Fibroblast of upper back skin (primary cell): ENCODE measurements around the gene RNF183.
"Not testable (repeated sequence)": the region's sequence is repeated elsewhere in the genome, so short reads cannot be mapped to it uniquely, and the experiment has no call there.

Experiments
- DNase-seq: peaks from one replicate; pipeline ENCODE4 v3.0.0-alpha.2; 2013

Gene RNF183

DNA sequence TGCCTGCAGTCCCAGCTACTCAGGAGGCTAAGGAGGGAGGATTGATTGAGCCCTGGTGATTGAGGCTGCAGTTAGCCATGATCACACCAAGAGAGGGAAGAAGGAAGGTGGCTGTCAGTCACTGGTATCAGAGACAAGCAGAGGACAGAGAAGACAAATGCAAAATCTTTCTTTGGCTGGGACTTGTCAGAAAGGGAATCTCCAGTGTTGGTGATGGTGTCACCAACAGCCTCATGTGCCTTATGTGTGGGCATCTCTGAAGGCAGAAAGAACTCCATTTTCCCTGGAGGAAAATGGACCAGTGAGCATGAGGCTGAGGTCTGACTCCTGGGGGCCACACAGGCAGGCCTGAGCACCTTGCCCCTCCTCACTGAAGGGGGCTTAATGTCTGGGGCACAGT is 12.1 kb upstream of the RNF183 start:
- no peak for DNase-seq

DNA sequence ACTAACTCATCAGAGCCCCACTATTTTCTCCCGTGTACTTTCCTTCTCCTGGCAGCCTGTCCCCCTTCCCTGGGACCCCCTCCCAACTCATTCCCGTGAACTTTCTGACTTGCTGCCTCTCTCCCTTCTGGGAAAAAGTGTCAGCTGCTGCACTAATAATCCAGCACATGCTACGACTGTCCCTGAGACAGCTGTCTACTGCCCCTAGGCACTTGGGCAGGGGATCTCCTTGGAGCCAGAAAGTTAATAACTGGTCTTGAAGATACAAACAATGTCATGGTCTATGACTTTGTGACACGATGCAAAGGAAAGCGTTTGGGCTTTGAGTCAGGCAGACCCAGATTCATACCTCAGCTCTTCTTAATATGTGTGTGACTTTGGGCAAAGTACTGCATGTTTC is 10.1 kb upstream of the RNF183 start:
- no peak for DNase-seq

DNA sequence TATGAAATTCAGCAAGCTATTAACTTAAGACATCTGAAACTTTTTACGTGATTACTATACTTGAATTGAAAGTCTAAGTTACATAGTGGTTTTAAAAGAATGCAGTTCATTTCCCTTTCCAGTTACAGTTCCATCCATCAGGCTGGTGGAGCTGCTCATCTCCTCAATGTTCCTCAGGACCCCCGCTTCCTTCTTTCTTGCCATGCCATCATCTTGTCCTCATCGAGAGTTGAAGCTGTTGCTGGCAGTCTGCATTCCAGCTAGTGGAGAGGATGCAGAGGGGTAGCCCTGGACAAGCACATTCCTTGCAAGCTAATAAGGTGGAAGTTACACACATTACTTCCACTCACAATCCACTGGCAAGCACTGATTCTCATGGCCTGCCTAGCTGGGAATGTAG is 8.8 kb upstream of the RNF183 start:
- peak; percentile 56 for DNase-seq

DNA sequence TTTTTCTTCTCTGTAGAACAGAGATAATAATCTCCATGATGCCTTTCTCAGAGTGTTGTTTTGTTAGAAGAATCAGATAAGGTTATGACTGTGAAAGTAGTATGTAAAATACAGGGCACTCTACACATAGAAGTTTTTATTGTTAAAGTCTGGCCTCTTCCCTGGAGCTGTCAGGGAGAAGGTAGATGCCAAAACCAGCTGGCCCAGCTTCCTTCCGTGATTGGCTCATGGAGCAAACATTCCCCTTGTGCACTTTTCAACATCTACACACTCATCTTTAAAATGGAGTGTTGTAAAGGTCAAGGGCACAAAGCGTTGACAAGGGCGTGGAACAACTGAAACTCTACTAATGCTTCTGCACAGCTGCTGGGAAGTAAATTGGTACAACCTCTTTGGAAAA is 7.4 kb upstream of the RNF183 start:
- DNase-seq: peak; percentile 9

DNA sequence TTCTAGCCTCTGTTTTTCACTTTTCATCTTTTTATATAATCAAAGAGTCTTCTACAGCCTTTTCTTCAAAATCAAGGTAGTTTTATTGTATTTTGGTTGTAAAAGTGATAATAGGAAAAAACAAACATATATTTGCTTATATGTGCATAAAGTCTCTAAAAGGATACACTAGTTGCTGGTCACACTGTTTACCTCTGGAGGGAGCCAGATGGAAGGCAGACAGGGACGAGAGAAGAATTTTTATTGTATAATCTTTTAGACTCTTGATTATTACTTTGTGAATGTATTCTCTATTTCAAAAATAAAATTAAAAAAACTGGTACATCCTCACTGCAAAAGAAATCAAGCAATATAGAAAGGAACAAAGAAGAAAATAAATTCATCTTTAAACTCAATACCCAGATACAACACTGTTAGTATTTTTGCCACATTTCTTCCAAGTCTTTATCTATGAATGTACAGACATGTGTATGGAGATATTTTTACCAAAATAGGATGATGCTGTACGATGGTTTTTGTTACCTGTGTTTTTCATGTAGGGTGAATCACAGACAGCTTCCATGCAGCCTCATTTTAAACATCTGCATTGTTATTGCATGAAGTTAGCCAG is 6.1 kb upstream of the RNF183 start:
- DNase-seq: peak; percentile 48

DNA sequence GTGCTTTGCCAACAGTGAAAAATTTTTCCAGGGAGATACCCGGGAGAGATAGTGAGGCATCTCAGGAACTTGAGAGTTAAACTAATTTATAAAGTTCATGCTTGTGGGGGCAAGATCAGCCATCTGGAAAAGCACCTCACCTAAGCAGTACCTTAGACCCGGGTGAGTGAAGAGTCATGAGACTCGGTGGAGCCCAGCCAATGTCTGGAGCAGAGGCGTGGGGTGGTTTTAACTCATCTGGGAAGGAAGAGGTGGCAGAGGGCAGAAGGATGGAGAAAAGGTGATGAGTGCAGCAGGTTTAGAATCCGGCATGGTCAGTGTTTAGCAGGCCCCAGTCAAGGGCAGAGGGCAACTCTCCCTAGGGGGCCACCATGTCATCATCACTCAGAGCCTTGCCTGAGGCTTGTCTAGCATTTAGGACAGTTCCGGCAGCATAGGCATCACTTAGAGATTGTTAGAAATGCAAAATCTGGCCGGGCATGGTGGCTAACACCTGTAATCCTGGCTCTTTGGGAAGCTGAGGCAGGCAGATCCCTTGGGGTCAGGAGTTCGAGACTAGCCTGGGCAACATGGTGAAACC is 4.3 kb upstream of the RNF183 start:
- no peak for DNase-seq

DNA sequence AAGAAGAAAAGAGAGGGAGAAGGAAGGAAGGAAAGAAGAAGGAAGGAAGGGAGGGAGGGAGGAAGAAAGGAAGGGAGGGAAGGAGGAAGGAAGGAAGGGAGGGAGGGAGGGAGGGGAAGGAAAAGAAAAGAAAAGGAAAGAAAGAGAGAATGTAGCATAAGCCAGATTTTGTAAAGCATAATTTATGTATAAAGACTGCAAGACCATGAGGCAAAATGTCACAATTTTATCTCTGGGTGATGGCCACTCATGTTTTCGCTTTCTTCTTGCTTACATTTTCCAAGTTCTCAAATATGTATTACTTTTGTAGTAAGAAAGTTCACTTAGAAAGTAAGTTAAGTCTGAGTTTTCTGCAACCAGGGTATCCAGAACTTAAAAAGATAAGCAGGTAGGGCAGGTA is 3.4 kb upstream of the RNF183 start:
- no peak for DNase-seq

DNA sequence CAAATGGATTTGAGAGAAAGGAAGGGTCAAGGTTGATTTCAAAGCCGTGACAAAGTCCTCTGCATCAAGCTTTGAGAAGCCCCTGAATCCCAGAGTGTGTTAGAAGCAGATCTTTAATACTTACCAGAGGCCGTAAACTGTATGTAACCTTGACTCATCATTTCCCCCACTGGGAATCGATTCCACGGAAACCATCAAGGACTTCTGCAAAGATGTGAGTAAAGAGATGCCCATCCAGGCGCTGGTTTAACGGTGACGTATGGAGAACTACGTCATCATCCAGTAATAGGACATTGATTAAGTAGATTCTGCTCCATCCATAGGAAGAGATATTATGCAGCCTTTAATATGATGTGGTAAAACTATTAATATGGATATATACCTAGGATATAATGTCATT is 1.6 kb downstream of the RNF183 start:
- DNase-seq: no peak

DNA sequence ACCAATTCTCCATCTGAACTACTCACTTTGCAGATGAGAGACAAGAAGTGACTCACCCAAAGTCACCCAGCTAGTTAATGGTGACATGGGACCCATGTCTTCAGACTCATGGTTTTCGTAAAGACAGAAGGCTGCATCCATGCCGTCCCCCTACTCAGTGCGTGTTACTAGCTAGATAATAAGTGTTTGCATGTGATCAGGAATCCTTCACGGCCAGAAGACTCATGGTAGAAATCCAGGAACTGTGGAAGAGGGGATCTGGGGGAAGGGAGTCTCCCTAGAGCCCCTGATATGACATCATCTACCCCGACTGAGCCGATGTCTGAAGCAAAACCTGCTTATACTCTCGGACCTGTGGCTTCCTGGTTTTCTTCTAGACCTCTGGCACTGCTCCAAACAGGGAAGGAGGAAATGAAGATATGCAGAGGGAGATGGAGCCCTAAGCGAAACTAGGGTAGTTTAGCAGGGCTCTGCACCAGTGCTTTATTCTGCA is 3.3 kb downstream of the RNF183 start:
- peak; percentile 40 for DNase-seq

DNA sequence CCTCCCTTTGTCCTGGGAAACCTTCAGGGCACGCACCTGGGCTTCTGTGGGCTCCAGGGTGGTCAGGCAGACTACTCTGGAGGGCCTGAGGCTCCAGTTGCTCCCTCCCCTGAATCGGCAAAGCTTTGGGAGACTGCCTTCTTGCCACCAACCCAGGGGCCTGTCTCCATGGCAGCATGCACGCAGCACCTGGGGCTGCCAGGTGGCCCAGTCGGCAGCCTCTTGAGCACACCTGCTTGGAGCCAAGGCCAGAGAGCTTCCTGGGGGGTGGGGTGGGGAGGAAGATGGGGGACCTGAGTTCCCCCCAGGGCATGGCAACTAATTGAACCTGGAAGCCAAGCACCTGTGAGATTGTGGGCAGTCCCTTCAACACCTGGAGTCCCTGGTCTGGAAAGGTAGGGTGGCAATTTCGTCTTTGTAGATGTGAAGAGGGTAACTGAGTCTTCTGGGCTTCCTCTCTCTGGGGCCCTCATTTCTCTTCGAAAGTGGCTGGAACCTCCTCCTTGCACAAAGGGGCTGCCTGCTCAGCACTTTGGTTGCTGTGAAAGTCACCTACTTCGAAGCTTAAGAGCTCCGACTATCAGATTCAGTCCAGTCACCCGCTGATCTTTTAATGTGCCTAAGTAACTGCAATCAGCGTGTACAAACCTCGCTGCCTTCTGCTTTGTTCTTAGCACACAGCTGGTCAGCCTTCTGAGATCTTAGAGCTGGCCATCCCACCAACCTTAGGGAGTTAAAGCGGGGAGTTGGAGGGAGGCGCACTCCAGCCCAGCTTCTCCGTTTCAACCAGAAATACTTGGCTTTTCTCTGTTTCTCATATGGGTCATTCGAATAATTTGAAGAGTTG is 4.0 kb downstream of the RNF183 start:
- DNase-seq: no peak

DNA sequence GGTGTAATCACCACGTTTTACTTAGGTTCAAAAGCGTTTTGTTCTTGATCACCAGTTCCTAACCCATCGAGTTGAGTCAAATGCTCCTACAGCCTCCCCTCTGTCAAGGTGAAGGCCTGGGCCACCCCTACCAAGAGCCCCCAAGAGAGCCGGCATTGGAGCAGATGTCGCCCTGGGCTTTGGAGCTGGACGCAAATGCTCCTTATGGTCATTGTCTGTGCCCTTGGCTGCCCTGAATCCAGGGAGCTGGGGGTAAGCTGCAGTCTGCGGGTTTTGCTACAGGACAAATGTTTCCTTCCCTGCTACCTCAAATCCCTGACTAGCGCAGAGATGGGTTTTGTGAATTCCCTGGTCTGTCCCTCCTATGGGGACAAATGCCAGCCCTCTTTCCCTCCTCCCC is 4.9 kb downstream of the RNF183 start:
- DNase-seq: no peak

DNA sequence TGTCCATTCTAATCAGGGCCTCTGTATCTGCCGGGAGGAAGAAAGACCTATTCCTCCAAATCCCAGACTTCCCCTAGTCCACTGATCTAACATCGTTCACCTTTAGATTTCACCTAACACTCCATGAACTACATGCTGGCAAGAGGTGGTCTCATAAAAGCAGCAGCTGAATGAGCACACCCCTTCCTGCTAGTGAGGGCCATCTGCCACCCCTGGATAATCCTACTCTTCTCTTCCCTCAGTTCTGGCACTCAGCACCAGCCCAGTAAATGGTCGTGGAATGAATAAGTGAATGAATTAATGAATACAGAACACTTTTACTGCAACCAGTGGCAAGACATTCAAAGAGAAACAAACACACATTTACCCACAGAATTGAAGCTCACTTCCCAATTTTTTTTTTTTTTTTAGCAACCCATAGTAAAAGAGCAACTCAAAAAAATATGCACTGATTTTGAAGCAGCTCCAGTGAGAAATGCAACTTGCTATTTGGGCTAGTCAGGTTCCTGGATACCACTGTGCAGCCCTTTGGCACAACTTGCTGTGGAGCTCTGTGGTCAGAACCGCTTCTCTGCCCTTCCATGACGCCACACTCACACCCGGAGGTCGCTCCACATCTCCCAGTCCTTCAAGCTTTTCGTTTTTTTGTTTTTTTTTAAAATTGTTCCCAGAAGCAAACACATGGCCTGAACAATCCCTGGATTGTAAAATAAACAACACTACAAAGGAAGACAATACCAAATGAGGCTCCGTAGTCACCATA is 6.2 kb downstream of the RNF183 start:
- DNase-seq: no peak

DNA sequence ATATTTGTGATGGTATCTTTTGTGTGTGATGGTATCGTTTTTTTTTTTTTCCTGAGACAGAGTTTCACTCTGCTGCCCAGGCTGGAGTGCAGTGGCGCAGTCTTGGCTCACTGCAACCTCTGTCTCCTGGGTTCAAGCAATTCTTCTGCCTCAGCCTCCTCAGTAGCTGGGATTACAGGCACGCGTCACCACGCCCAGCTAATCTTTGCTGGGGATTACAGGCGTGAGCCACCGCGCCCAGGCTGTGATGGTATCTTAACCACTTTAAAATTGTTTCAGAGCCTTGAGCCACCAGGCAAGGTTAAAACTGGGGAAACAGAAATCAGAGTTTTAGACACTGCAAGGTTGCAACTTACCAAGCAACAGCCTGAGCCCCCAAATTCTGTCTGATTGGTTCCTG is 6.9 kb downstream of the RNF183 start:
- DNase-seq: not testable (repeated sequence)

DNA sequence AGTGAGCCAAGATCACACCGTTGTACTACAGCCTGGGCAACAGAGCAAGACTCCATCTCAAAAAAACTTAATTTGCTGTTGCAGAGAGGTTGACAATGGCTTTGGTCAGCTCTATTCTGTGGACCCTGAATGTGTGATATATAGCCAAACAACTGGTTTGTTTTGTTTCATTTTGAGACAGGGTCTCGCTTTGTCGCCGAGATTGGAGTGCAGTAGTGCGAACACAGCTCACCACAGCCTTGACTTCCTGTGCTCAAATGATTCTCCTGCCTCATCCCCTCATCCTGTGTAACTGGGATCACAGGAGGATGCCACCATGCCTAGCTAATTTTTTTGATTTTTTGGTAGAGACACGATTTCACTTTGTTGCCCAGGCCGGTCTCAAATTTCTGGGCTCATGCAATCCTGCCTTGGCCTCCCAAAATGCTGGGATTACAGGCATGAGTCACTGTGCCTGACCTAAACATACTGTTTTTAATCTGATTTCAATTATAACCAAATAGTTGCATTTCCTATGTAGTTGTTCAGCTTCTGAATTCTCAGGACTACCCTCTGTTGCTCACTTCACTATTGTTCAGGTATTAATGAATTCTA is 9.8 kb downstream of the RNF183 start:
- DNase-seq: peak; percentile 74

DNA sequence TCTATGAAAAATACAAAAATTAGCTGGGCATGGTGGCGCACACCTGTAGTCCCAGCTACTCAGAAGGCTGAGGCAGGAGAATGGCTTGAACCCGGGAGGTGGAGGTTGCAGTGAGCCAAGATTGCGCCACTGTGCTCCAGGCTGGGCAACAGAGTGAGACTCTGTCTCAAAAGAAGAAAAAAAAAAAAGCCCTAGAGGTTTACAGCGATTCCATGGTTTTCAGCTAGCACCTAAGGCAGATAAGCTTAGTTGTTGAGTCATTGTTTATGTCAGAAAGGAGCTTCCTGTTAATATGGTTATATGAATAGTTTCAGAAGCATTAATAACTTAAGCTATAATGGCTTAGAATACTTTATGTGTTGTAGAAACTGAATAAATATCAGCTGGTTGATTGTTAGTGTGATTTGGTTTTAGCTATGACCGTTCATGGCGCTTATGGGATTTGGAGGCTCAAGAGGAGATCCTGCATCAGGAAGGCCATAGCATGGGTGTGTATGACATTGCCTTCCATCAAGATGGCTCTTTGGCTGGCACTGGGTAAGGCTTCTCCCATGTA is 13.0 kb downstream of the RNF183 start:
- DNase-seq: no peak

DNA sequence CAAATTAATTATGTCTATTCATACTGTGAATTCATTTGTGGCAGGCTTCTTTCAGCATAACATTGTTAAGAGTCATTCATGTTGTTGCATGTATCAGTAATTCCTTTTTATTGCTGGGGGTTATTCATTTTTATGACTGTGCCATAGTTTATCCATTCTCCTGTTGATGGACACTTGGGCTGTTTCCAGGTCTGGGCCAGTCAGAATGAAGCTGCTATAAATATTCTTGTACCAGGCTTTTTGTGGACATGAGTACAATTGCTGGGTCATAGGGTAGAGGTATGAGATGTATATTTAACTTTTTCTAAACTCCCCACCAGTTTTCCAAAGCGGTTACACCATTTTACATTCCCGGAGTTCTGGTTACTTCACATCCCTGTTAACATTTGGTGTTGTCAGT is 14.1 kb downstream of the RNF183 start:
- DNase-seq: no peak

DNA sequence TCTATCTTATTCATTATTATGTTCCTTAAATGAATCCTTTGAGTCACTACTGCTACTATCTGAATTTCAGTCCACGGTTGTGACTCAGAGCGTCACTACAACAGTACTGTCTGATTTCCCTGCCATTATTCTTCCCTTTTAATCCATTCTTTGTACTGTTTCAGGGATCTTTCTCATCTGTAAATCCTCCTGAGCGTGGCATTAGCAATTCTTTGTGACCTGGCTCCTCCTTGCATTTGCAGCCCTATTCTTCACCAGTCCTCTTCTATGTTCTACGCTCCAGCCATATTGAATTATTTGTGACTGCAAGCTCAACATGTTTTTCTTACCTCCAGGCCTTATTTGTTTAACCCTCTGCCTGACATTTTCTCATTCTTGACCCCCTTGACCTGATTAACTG is 21.8 kb downstream of the RNF183 start:
- DNase-seq: no peak

DNA sequence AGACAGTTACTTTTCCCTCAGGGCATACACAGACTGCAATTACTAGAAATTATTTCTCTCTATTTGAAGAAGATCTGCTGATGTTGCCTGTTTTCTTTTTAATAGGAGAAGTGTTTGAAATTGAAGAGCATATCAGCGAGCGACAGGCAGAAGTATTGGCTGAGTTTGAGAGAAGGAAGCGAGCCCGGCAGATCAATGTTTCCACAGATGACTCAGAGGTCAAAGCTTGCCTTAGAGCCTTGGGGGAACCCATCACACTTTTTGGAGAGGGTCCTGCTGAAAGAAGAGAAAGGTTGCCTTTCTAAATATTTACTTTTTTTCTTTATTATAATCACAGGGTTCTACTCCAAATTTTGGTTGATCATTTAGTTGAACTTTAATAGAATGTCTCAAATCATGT is 24.3 kb downstream of the RNF183 start:
- no peak for DNase-seq

DNA sequence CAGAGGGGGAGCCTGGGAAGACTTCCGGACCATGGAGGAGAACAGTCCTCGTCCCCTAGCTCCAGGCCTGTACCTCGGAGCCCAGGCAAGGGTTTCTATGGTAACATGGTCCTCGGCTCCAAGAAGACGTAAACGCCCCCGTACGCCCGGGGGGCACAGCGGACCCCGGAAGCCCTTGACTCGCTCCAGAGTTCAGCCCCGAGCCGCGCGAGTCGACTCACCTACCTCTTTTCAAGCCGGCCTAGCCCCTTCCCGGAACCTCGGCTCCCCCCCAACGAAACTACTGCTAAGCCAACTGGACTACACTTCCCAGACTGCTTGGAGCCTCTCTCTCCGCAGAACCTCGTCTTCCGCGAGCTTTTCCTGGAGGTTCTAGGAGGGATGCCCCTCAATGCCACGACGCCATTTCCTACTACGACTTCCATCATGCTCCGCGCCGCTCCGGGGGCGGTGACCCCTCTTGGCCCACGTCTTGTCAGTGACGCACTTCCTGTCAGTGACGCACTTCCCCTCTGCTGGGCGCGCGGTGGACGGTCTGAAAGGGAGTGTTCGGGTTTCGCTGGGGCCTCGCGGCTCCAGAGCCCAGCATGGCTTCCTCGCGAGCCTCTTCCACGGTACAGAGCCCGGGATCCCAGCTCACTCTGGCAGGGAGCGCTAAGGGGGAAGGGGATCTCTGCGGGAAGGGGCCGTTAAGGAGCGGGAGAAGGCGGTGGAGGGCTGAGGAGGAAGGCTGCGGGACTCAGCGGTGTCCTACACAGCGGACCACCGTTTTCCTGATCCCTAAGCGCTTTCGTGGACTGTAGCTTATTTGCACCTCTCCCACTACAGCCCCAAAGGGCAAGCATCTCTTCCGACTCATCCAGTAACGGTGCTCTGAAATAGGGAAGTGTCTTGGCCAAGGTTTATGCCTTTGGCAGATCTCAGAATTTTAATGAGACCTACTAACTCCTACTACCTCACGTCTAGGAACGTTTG is 27.7 kb downstream of the RNF183 start, which contains the start of the genes CDC26 and PRPF4:
Gene CDC26 (minus strand): TSS at position 416 of the 975 bp plus-strand sequence. CDS start 3,065 bp downstream, outside the sequence.
Gene PRPF4 (plus strand): TSS at position 502 of the 975 bp plus-strand sequence. CDS start 86 bp downstream, at position 588.
- DNase-seq: peak; percentile 99

DNA sequence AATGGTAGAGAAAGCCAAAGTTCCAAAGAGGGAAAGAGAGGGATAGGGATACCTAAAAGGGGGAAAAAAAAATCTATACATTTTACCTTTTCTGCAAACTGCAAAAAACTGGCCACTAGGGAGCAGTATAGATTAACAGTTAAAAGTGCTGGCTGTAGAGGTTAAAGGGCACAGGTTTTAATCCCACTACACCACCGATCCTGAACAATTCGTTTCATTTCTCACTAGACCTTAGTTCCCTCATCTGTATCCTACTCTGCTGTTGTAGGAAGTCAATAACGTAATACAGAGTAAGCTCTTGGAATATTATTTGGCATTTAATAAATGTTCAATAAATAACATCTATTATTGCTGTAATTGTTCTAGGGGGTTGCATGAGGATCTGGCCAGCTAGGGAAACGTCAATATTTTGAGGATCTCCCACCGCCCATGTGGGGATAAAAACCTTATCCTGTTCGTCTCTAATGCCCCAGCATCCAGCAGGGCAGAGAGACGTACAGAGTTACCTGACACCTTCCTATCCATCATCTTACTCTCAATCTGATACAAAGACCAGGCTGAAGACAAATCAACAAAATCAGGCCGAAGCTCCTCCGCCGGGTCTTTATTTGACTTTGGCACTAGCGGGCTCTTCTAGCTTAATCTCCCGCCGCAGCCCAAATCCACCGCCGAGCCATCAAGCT is 28.6 kb downstream of the RNF183 start:
- peak; percentile 58 for DNase-seq
